Kidney (tissue), 14 donors: ENCODE data around the gene EGR1. TPM values are rescaled to one million over a fixed set of nuclear protein-coding genes. Genes with fewer than 3 reads are reported as not detected.
A peak's percentile ranks its signal among the peaks of the same experiment; 100 is the strongest.

Experiments used
- DNase-seq, 5 donors: peaks; one replicate each; pipeline ENCODE4 v3.0.0-alpha.2; 2013 to 2020
- FAIRE-seq: peaks from 2 replicates; lab custom pipeline; 2012; peaks lifted over from hg19 to GRCh38; lab: Jason Lieb, UNC
- H3K27ac ChIP-seq, 2 donors: one replicate each; pipeline ENCODE4 v1.7.0; 2013; ENCODE audit warnings: low read depth in 2 of 2, low read length in 2 of 2, inconsistent platforms in 1 of 2
- H3K27me3 ChIP-seq: one replicate; pipeline ENCODE4 v1.7.1; 2013; ENCODE audit warnings: low read length, inconsistent platforms; ENCODE audit not compliant: control insufficient read depth, insufficient read depth
- H3K36me3 ChIP-seq, 3 donors: one replicate each; pipeline versions ENCODE4 v1.7.0 to v1.7.1; 2013; ENCODE audit warnings: low read length in 3 of 3, control low read depth in 1 of 3, inconsistent platforms in 1 of 3; ENCODE audit not compliant: insufficient read depth in 3 of 3, control insufficient read depth in 2 of 3
- H3K4me1 ChIP-seq, 3 donors: one replicate each; pipeline versions ENCODE4 v1.7.0 to v1.7.1; 2013; ENCODE audit warnings: low read length in 3 of 3, inconsistent platforms in 1 of 3, low read depth in 1 of 3; ENCODE audit not compliant: control insufficient read depth in 2 of 3, insufficient read depth in 2 of 3
- H3K4me3 ChIP-seq, 3 donors: one replicate each; pipeline versions ENCODE4 v1.7.0 to v1.8.1; 2013; ENCODE audit warnings: low read length in 3 of 3, control low read depth in 1 of 3, inconsistent platforms in 1 of 3
- H3K9ac ChIP-seq, 3 donors: one replicate each; pipeline versions ENCODE4 v1.7.0 to v1.7.1; 2013; ENCODE audit warnings: low read length in 3 of 3, control low read depth in 1 of 3, inconsistent platforms in 1 of 3
- H3K9me3 ChIP-seq, 3 donors: one replicate each; pipeline versions ENCODE4 v1.7.0 to v1.7.1; 2013; ENCODE audit warnings: low read length in 3 of 3, control low read depth in 1 of 3, inconsistent platforms in 1 of 3; ENCODE audit not compliant: control insufficient read depth in 2 of 3, insufficient read depth in 1 of 3
- CTCF ChIP-seq: IDR thresholded peaks from 3 replicates; pipeline ENCODE4 v1.5.1; 2012; ENCODE audit warnings: mild to moderate bottlenecking, moderate library complexity, borderline replicate concordance; ENCODE audit not compliant: insufficient read depth; ENCODE audit errors: extremely low read depth
- intact Hi-C: fragments of 100-400 bp; cut with DNase I; formaldehyde crosslinking; loops from one replicate; pipeline ENCODE4 v1.11.1; 2022
- polyA plus RNA-seq: library from polyadenylated mRNA; stranded (reverse); fragments of 350-450 nt; fragmentation: Illumina TruSeq; extraction: RNeasy Lipid Tissue Mini Kit (QIAGEN cat#74804); gene quantifications from one replicate; pipeline ENCODE4 v1.2.3, GENCODE V29; 2014; ENCODE audit warnings: low read depth, low replicate concordance; ENCODE audit not compliant: insufficient read depth
- total RNA-seq: library from RNA; stranded (reverse); fragmentation: NEBNext Ultra II Directional; extraction: Animal tissue kit (Norgen Biotek cat#: 25700); gene quantifications from one replicate; pipeline ENCODE4 v1.2.1, GENCODE V29; 2021
- donor health status: control.
- donor health status: control.
- donor health status: control.
- donor health status: control.
- donor health status: control.
- donor health status: DM: yes; HTN: yes; CAD: no.
- donor health status: Normal renal cell carcinoma (clear cell type).

EGR1 gene
- total and polyA plus RNA-seq, 2 donors from 2014 or later: 65.8 to 68.6 TPM

GRCh38 chr5:138464388-138465260 lies 655 bp upstream of the EGR1 start:
- no peak for FAIRE-seq
- no peak for TF ChIP-seq CTCF

GRCh38 chr5:138466125-138466899 lies 1.0 kb downstream of the EGR1 start:
- H3K9me3 ChIP-seq: no peaks in the 10 kb centered on the region
- peaks cover 0 to 13% (median 6%) of the 10 kb centered on the region in 3 donors for H3K4me1 ChIP-seq
- peak overlapping the region; percentile 63 to 89 (median 67) for H3K9ac ChIP-seq
- H3K36me3 ChIP-seq: peaks cover 2 to 23% (median 6%) of the 10 kb centered on the region in 3 donors
- H3K27ac ChIP-seq: peak overlapping the region; percentile 12 to 60
- no peaks in the 10 kb centered on the region for H3K27me3 ChIP-seq
- no peak for TF ChIP-seq CTCF
- FAIRE-seq: no peak
- peak overlapping the region; percentile 78 to 88 (median 78) for H3K4me3 ChIP-seq
- intact Hi-C loops: no loop called here
- DNase-seq: peak; percentile 70 to 85 (median 78)

More at GRCh38 chr5:138464388-138465260, 655 bp upstream of the EGR1 start:
- intact Hi-C loops: no loop called here
- peak; percentile 98 to 100 (median 99) for DNase-seq
- Histone ChIP-seq H3K36me3 (peaks cover 2 to 23% (median 6%) of the 10 kb centered on the region in 3 donors), H3K9me3 (no peaks in the 10 kb centered on the region), H3K9ac (peak overlapping the region; percentile 20 to 87 (median 48)), H3K4me3 (peak overlapping the region; percentile 50 to 78 (median 68)), H3K27me3 (no peaks in the 10 kb centered on the region), H3K4me1 (peaks cover 0 to 13% (median 6%) of the 10 kb centered on the region in 3 donors), H3K27ac (peak overlapping the region; percentile 92 to 98)

GRCh38 chr5:138466900-138467710 lies 1.8 kb downstream of the EGR1 start:
- Histone ChIP-seq H3K9me3 (no peaks in the 10 kb centered on the region), H3K9ac (peak overlapping the region; percentile 18 to 89 (median 43)), H3K4me3 (peak overlapping the region; percentile 54 to 88 (median 78)), H3K36me3 (peaks cover 2 to 23% (median 6%) of the 10 kb centered on the region in 3 donors), H3K27ac (peak overlapping the region in 1 of 2 donors; percentile 60), H3K4me1 (peaks cover 0 to 13% (median 6%) of the 10 kb centered on the region in 3 donors), H3K27me3 (no peaks in the 10 kb centered on the region)
- intact Hi-C loops: no loop called here
- DNase-seq (peak in 2 of 5 donors; percentile 76 to 80), FAIRE-seq (no peak)
- TF ChIP-seq CTCF: no peak
